Posterior cingulate gyrus (tissue), 11 donors: ENCODE measurements around the gene EPM2AIP1.
"Not testable (repeated sequence)": the region's sequence is repeated elsewhere in the genome, so short reads cannot be mapped to it uniquely, and the experiment has no call there.

Experiments used
- DNase-seq, 10 donors: peaks; one replicate each; pipeline versions ENCODE4 v3.0.0 to v3.0.0-alpha.2; 2020 to 2021; ENCODE audit warnings: mixed read lengths in 3 of 10
- intact Hi-C: fragments of 100-400 bp; cut with DNase I; formaldehyde crosslinking; loops from one replicate; pipeline ENCODE4 v1.15.1; 2023

Gene EPM2AIP1

DNA sequence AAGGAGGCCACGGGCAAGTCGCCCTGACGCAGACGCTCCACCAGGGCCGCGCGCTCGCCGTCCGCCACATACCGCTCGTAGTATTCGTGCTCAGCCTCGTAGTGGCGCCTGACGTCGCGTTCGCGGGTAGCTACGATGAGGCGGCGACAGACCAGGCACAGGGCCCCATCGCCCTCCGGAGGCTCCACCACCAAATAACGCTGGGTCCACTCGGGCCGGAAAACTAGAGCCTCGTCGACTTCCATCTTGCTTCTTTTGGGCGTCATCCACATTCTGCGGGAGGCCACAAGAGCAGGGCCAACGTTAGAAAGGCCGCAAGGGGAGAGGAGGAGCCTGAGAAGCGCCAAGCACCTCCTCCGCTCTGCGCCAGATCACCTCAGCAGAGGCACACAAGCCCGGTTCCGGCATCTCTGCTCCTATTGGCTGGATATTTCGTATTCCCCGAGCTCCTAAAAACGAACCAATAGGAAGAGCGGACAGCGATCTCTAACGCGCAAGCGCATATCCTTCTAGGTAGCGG is at the start of gene EPM2AIP1:
Gene EPM2AIP1 (minus strand): TSS at position 326 of the 520 bp plus-strand sequence. CDS start 54 bp downstream, at position 272.
- peak in 8 of 10 donors; percentile 95 to 99 (median 98) for DNase-seq
- intact Hi-C loops: loop anchor here (5.0 kb wide), 1 partner anchor 219 kb away; no protein-coding TSS in a partner anchor

GRCh38 chr3:37042712-37043111 is 49.8 kb upstream of the EPM2AIP1 start:
- intact Hi-C loops, DNase-seq: not testable (repeated sequence)

- no peak for DNase-seq
- intact Hi-C loops: no loop called here
Observed at GRCh38 chr3:37041546-37042195, 48.7 kb upstream of the EPM2AIP1 start.

- intact Hi-C loops: no loop called here
- DNase-seq: no peak
Observed at GRCh38 chr3:37040231-37040630, 47.3 kb upstream of the EPM2AIP1 start.

GRCh38 chr3:37039161-37039846 is 46.4 kb upstream of the EPM2AIP1 start:
- DNase-seq: no peak
- intact Hi-C loops: no loop called here

DNA sequence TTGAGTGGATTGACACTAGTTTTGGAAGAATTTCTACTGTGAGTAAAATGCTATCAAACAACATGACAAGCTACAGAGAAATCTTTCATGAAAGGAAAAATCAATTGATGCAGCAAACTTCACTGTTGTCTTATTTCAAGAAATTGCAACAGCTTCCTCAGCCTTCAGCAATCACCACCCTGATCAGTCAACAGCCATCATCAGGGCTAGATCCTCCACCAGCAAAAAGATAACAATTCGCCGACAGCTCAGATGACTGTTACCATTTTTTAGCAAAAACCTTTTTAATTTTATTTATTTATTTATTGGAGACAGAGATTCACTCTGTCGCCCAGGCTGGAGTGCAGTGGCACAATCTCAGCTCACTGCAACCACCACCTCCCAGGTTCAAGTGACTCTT is 44.4 kb upstream of the EPM2AIP1 start:
- DNase-seq: no peak

GRCh38 chr3:37032961-37033360 is 40.0 kb upstream of the EPM2AIP1 start:
- peak in 7 of 10 donors; percentile 19 to 90 (median 53) for DNase-seq
- intact Hi-C loops: no loop called here

More for the DNA sequence above, 44.4 kb upstream of the EPM2AIP1 start:
- intact Hi-C loops: no loop called here

DNA sequence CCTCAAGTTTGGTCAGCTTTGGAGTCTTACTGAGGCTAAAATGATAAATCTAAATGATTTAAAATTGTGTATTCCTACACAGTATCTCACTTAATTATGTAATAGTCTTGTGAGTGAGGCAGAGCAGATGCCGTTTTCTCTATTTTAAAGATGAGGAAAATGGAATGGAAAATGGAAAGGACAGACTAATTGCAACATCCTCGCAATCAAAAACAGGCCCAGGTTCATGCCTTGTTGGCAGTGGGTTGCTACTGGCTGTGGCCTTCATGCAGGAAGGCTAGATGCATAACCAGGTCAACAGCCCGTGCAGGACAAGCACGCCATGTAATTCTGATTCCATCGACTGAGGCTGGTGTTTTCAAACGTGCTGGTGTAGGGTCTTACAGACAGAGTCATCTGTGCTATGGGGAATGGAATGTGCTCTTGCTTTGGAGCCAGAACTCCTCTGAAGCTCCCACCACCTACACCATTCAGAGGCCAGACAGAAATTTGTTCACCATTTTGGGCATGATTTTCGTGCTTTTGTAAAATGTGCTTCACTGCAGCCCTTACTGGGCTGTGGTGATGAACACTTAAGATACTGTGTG is 38.3 kb upstream of the EPM2AIP1 start:
- DNase-seq: no peak
- intact Hi-C loops: no loop called here

DNA sequence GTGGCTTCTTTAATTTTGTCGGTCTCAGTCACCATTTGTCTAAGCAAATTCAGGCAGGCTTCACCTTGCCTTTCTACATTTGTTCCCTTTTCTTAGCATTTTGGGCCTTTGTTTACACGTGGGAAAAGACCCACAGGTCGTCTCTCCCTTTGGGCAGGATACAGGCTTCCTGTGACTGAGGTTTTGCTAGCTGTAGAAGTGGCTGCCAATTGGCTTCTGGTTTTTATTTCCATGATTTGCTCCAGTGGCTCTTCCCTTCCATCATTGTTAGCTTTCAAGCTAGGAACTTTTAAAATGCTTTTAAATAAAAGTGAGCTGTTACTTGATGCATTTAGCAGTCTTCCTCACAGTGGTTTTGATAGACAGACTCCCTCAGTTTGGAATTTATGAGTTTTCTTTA is 37.7 kb upstream of the EPM2AIP1 start:
- intact Hi-C loops: no loop called here
- no peak for DNase-seq

DNA sequence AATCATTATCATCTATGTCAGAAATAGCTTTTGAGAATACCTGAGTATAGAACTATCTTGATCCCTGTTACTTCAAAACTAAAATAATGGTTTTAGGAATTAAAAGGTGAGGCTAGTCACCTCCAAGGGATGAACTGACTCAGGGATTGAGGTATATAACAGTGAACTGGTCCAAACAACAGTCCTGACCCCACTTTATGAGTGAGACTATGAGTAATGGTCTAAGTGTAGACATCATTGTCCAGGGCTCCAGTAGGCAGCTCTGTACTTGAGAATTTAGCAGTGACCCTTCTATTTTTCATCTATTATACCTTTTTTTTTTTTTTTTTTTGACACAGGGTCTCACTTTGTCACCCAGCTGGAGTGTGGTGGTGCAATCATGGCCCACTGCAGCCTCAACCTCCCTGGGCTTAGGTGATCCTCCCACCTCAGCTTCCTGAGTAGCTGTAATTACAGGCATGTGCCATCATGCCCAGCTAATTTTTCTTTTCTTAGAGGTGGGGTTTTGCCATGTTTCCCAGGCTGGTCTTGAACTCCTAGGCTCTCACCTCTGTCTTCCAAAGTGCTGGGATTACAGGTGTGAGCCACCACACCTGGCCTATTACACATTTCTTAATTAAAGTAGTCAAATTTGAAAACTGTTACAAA is 36.7 kb upstream of the EPM2AIP1 start:
- intact Hi-C loops: no loop called here
- no peak for DNase-seq

DNA sequence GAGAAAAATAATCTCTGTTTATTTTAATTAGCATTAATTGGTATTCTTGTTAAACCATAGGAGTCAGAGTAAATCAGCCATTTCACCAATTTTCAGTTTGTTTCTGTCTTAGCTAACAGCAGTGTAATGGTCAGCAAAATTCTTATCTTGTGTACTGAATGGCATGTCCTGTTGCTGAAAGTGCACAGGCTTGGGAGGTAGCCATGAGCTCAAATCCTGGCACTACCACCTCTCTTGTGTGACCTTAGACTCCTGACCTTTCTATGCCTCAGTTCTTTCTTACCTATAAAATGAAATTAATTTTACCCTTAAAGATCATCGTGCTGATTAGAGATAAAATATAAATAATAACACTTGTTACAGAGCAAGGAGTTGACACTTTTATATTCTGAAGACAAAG is 36.2 kb upstream of the EPM2AIP1 start:
- intact Hi-C loops: no loop called here
- DNase-seq: no peak

GRCh38 chr3:37028329-37028728 is 35.4 kb upstream of the EPM2AIP1 start:
- DNase-seq: peak in 5 of 10 donors; percentile 13 to 84 (median 34)
- intact Hi-C loops: no loop called here

GRCh38 chr3:37026851-37027250 is 33.9 kb upstream of the EPM2AIP1 start:
- intact Hi-C loops: no loop called here
- DNase-seq: no peak

DNA sequence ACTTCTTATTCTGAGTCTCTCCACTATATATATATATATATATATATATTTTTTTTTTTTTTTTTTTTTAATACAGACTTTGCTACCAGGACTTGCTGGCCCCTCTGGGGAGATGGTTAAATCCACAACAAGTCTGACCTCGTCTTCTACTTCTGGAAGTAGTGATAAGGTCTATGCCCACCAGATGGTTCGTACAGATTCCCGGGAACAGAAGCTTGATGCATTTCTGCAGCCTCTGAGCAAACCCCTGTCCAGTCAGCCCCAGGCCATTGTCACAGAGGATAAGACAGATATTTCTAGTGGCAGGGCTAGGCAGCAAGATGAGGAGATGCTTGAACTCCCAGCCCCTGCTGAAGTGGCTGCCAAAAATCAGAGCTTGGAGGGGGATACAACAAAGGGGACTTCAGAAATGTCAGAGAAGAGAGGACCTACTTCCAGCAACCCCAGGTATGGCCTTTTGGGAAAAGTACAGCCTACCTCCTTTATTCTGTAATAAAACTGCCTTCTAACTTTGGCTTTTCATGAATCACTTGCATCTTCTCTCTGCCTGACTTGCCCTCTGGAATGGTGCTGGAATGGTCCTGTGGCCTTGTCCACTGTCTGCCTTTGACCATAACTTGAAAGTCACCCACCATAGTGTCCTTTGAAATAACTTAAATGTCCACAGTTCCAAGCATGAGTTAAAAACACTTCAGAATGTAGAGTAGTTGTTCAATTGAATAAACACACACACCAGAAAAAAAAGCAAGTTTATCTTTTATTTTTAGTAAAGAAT is 32.8 kb upstream of the EPM2AIP1 start:
- intact Hi-C loops: no loop called here
- no peak for DNase-seq

DNA sequence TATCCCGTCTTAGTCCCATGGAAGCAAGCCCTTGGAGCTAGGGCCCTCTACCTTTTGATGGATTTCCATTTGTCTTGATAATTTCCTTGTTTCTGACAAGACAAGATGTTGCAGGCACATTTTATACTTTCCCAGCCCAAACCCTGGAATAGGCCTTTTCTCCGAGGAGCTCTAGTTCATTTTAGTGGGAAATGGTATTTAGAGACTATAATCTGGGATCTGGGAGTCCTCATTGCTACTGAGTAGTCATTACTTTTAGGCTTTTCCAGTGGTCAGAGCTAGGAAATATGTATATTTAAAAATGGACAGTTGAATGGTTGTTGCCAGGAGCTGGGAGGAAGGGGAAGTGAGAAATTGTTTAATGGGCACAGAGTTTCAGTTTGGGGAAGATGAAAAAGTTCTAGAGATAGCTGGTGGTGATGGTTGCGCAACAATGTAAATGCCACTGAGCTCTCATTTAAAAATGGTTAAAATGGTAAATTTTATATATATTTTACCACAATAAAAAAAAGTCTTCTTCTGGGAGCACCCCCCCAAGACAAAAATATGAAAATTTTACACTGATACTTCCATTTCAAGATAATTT is 32.0 kb upstream of the EPM2AIP1 start:
- intact Hi-C loops: no loop called here
- no peak for DNase-seq

- intact Hi-C loops: no loop called here
- DNase-seq: no peak
Observed at GRCh38 chr3:37024092-37024491, 31.2 kb upstream of the EPM2AIP1 start.

- intact Hi-C loops: no loop called here
- no peak for DNase-seq
Observed at GRCh38 chr3:37017683-37018082, 24.8 kb upstream of the EPM2AIP1 start.

GRCh38 chr3:37016903-37017302 is 24.0 kb upstream of the EPM2AIP1 start:
- DNase-seq: no peak
- intact Hi-C loops: no loop called here

DNA sequence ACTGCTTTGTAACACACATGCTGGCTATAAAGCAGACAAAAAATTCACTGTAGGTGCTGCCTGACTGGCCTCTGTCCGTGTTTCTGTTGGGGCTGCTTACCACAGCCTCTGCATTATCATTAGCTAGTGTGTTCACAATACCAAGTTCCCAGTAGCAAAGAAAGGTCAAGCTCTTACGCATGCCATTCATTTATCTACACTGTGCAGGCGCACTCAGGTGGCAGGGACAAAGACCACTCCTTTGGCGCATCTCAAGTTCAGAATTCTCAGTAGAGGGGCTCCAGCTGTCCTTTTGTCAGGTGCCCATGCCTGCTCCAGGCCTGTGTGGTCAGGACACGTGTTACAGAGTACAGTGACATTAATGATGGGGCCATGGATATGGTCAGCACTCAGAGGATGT is 22.7 kb upstream of the EPM2AIP1 start:
- DNase-seq: peak in 1 of 10 donors; percentile 36
- intact Hi-C loops: no loop called here

- no peak for DNase-seq
- intact Hi-C loops: no loop called here
Observed at GRCh38 chr3:37014620-37015019, 21.7 kb upstream of the EPM2AIP1 start.
